GM12891 (cell line): Measurements from ENCODE around the gene S100A16.

Experiments used
- PAX5 ChIP-seq: IDR thresholded peaks from 2 replicates; pipeline ENCODE4 v1.6.1; 2011; ENCODE audit warnings: low read length, moderate library complexity, mild to moderate bottlenecking; ENCODE audit not compliant: insufficient read depth, severe bottlenecking
- POU2F2 ChIP-seq: IDR thresholded peaks from 2 replicates; pipeline ENCODE4 v1.6.1; 2011; ENCODE audit warnings: low read depth, mild to moderate bottlenecking, control low read depth, low read length, moderate library complexity

- TF ChIP-seq PAX5 (no peak), POU2F2 (no peak)
These were observed 36.9 kb upstream of the S100A16 start for GRCh38 chr1:153649863-153650235.
